Keratinocyte (primary cell): ENCODE data around the gene RDH13.

Experiments used
- CTCF ChIP-seq, 3 experiments: IDR thresholded peaks in 1 of 3; conservative IDR thresholded peaks in 1 of 3; optimal IDR thresholded peaks in 1 of 3; 2 replicates in 2 of 3; 3 replicates in 1 of 3; pipeline versions ENCODE3 to v1.5.1; 2011; ENCODE audit warnings: low read length in 3 of 3, mild to moderate bottlenecking in 3 of 3, moderate library complexity in 2 of 3, control low read depth in 1 of 3, inconsistent platforms in 1 of 3; ENCODE audit not compliant: insufficient read depth in 2 of 3; ENCODE audit errors: extremely low read depth in 1 of 3
- EZH2 ChIP-seq: IDR thresholded peaks from one replicate; pipeline ENCODE4 v1.6.1; 2012; ENCODE audit warnings: inconsistent platforms, mild to moderate bottlenecking, low read length, moderate library complexity

- TF ChIP-seq CTCF (optimal IDR thresholded peaks at IDR 0.05 in 1 of 3, IDR thresholded peaks at IDR 0.05 in 1 of 3, conservative IDR thresholded peaks at IDR 0.05 in 1 of 3; ENCODE audit: extremely low read depth in 1 of 3, insufficient read depth in 2 of 3, low read length in 3 of 3) = no peak
- no peak for TF ChIP-seq EZH2
Measured at GRCh38 chr19:55058781-55059610, 4.0 kb downstream of the RDH13 start.
